ENCODE results near the gene CYP19A1.

Gene CYP19A1

GRCh38 chr15:51342227-51342999 lies 4.0 kb upstream of the CYP19A1 start:
- H3K4me3 ChIP-seq (replicated peaks; ENCODE audit: low read depth, low read length) = no peak overlapping the region
- TF ChIP-seq CTCF (IDR thresholded peaks at IDR 0.05; ENCODE audit: insufficient read depth, low read length, poor library complexity, severe bottlenecking) = no peak
- H3K27me3 ChIP-seq (replicated peaks; ENCODE audit: control insufficient read depth, insufficient read depth, low read length) = peaks cover 6% of the 10 kb centered on the region
- no peaks in the 10 kb centered on the region for H3K36me3 ChIP-seq (ENCODE audit: control insufficient read depth, insufficient read depth, low read length)
- no peak for DNase-seq (ENCODE audit: extremely low read depth, insufficient read length)

- TF ChIP-seq CTCF (IDR thresholded peaks at IDR 0.05; ENCODE audit: insufficient read depth, low read length, poor library complexity, severe bottlenecking) = no peak
- Histone ChIP-seq H3K4me3 (replicated peaks; ENCODE audit: low read depth, low read length) (no peak within 1 kb of the TSS), H3K36me3 (ENCODE audit: control insufficient read depth, insufficient read depth, low read length) (no peaks in the 10 kb centered on the region), H3K27me3 (replicated peaks; ENCODE audit: control insufficient read depth, insufficient read depth, low read length) (peaks cover 6% of the 10 kb centered on the region)
- no peak for DNase-seq (ENCODE audit: extremely low read depth, insufficient read length)
Measured at GRCh38 chr15:51341366-51342226, 3.2 kb upstream of the CYP19A1 start, which contains the start of gene GLDN. GLDN (plus strand) TSS chr15:51341655; CDS start chr15:51341685, 30 bp downstream.

GRCh38 chr15:51335538-51336410 lies 2.6 kb downstream of the CYP19A1 start:
- DNase-seq (ENCODE audit: extremely low read depth, insufficient read length) = no peak
- H3K27me3 ChIP-seq (replicated peaks; ENCODE audit: control insufficient read depth, insufficient read depth, low read length) = 0 out of 2 replicates have a peak, but pooled peaks cover 2% of the 10 kb centered on the region
- no peak overlapping the region for H3K4me3 ChIP-seq (replicated peaks; ENCODE audit: low read depth, low read length)
- H3K36me3 ChIP-seq (ENCODE audit: control insufficient read depth, insufficient read depth, low read length) = no peaks in the 10 kb centered on the region
- TF ChIP-seq CTCF (IDR thresholded peaks at IDR 0.05; ENCODE audit: insufficient read depth, low read length, poor library complexity, severe bottlenecking) = no peak

GRCh38 chr15:51335087-51335486 lies 3.3 kb downstream of the CYP19A1 start:
- Histone ChIP-seq H3K27me3 (replicated peaks; ENCODE audit: control insufficient read depth, insufficient read depth, low read length) (no peaks in the 10 kb centered on the region), H3K4me3 (replicated peaks; ENCODE audit: low read depth, low read length) (no peak overlapping the region), H3K36me3 (ENCODE audit: control insufficient read depth, insufficient read depth, low read length) (no peaks in the 10 kb centered on the region)
- no peak for DNase-seq (ENCODE audit: extremely low read depth, insufficient read length)
- TF ChIP-seq CTCF (IDR thresholded peaks at IDR 0.05; ENCODE audit: insufficient read depth, low read length, poor library complexity, severe bottlenecking) = no peak

- no peaks in the 10 kb centered on the region for H3K36me3 ChIP-seq (ENCODE audit: control insufficient read depth, insufficient read depth, low read length)
- no peak for TF ChIP-seq CTCF (IDR thresholded peaks at IDR 0.05; ENCODE audit: insufficient read depth, low read length, poor library complexity, severe bottlenecking)
- H3K4me3 ChIP-seq (replicated peaks; ENCODE audit: low read depth, low read length) = no peak overlapping the region
- DNase-seq (ENCODE audit: extremely low read depth, insufficient read length) = no peak
- H3K27me3 ChIP-seq (replicated peaks; ENCODE audit: control insufficient read depth, insufficient read depth, low read length) = no peaks in the 10 kb centered on the region
Measured at GRCh38 chr15:51334011-51334451, 4.4 kb downstream of the CYP19A1 start.

All from GM06990 (cell line).